WTC11 (cell line): Measurements from ENCODE around the gene EMX1. TPM values are rescaled to one million over a fixed set of nuclear protein-coding genes. Genes with fewer than 3 reads are reported as not detected.

ENCODE experiments used
- ATF3 ChIP-seq: sonication (generic); formaldehyde crosslinking; conservative IDR thresholded peaks from 2 replicates; pipeline ENCODE4 v1.8.1; 2022; ENCODE audit warnings: mild to moderate bottlenecking, missing genetic modification reagents
- CREB1 ChIP-seq: sonication (generic); formaldehyde crosslinking; IDR thresholded peaks from 2 replicates; pipeline ENCODE4 v1.8.0; 2023; ENCODE audit warnings: mild to moderate bottlenecking, missing genetic modification reagents
- CTCF ChIP-seq: fragments of 200-600 bp; IDR thresholded peaks from 2 replicates; pipeline ENCODE4 v1.8.0; 2022; ENCODE audit warnings: antibody characterized with exemption
- EMX1 ChIP-seq: fragments of 250-450 bp; sonication (Bioruptor Pico); IDR thresholded peaks from 2 replicates; pipeline ENCODE4 v1.8.0; 2021; ENCODE audit warnings: mild to moderate bottlenecking
- ESRRA ChIP-seq: sonication (generic); formaldehyde crosslinking; IDR thresholded peaks from 2 replicates; pipeline ENCODE4 v1.8.1; 2022; ENCODE audit warnings: mild to moderate bottlenecking, missing genetic modification reagents, borderline replicate concordance
- ETV6 ChIP-seq: sonication (generic); formaldehyde crosslinking; IDR thresholded peaks from 2 replicates; pipeline ENCODE4 v1.8.1; 2022; ENCODE audit warnings: mild to moderate bottlenecking, missing genetic modification reagents
- GABPB1 ChIP-seq: sonication (generic); formaldehyde crosslinking; IDR thresholded peaks from 2 replicates; pipeline ENCODE4 v1.8.1; 2023; ENCODE audit warnings: mild to moderate bottlenecking, missing genetic modification reagents
- GTF2I ChIP-seq: fragments of 250-450 bp; sonication (Bioruptor Pico); conservative IDR thresholded peaks from 2 replicates; pipeline ENCODE4 v1.4.0; 2021; ENCODE audit warnings: mild to moderate bottlenecking
- IRF2 ChIP-seq: sonication (generic); formaldehyde crosslinking; IDR thresholded peaks from 2 replicates; pipeline ENCODE4 v1.8.0; 2022; ENCODE audit warnings: low read depth, missing genetic modification reagents, borderline replicate concordance
- NFATC4 ChIP-seq: fragments of 250-450 bp; sonication (Bioruptor Pico); IDR thresholded peaks from 2 replicates; pipeline ENCODE4 v1.9.0; 2021; ENCODE audit warnings: mild to moderate bottlenecking
- NFYB ChIP-seq: sonication (generic); formaldehyde crosslinking; conservative IDR thresholded peaks from 2 replicates; pipeline ENCODE4 v1.8.0; 2022; ENCODE audit warnings: low read depth, missing genetic modification reagents
- NR3C1 ChIP-seq: sonication (generic); formaldehyde crosslinking; conservative IDR thresholded peaks from 2 replicates; pipeline ENCODE4 v1.8.1; 2023; ENCODE audit warnings: low read depth, mild to moderate bottlenecking, missing genetic modification reagents
- OVOL2 ChIP-seq: fragments of 250-450 bp; sonication (Bioruptor Pico); IDR thresholded peaks from 2 replicates; pipeline ENCODE4 v1.9.0; 2021; ENCODE audit warnings: mild to moderate bottlenecking, borderline replicate concordance
- PREB ChIP-seq: sonication (generic); formaldehyde crosslinking; IDR thresholded peaks from 2 replicates; pipeline ENCODE4 v1.8.1; 2022; ENCODE audit warnings: mild to moderate bottlenecking, missing genetic modification reagents, moderate library complexity, borderline replicate concordance
- STAT6 ChIP-seq: sonication (generic); formaldehyde crosslinking; conservative IDR thresholded peaks from 2 replicates; pipeline ENCODE4 v1.8.1; 2023; ENCODE audit warnings: mild to moderate bottlenecking, low read depth, missing genetic modification reagents, moderate library complexity
- TCF7 ChIP-seq: sonication (generic); formaldehyde crosslinking; IDR thresholded peaks from 2 replicates; pipeline ENCODE4 v1.8.0; 2022; ENCODE audit warnings: mild to moderate bottlenecking, low read depth, missing genetic modification reagents, moderate library complexity
- TEAD1 ChIP-seq: sonication (generic); formaldehyde crosslinking; IDR thresholded peaks from 2 replicates; pipeline ENCODE4 v1.8.0; 2022; ENCODE audit warnings: mild to moderate bottlenecking, missing genetic modification reagents
- TEAD4 ChIP-seq: sonication (generic); formaldehyde crosslinking; IDR thresholded peaks from 2 replicates; pipeline ENCODE4 v1.8.0; 2022; ENCODE audit warnings: mild to moderate bottlenecking, missing genetic modification reagents
- TP53 ChIP-seq: sonication (generic); formaldehyde crosslinking; IDR thresholded peaks from 2 replicates; pipeline ENCODE4 v1.8.1; 2023; ENCODE audit warnings: mild to moderate bottlenecking, missing genetic modification reagents
- USF1 ChIP-seq: sonication (generic); formaldehyde crosslinking; IDR thresholded peaks from 2 replicates; pipeline ENCODE4 v1.8.0; 2022; ENCODE audit warnings: mild to moderate bottlenecking, missing genetic modification reagents
- ZBTB21 ChIP-seq: sonication (generic); formaldehyde crosslinking; IDR thresholded peaks from 2 replicates; pipeline ENCODE4 v1.8.1; 2023; ENCODE audit warnings: mild to moderate bottlenecking, missing genetic modification reagents, borderline replicate concordance
- ZBTB43 ChIP-seq: sonication (generic); formaldehyde crosslinking; IDR thresholded peaks from 2 replicates; pipeline ENCODE4 v1.8.1; 2023; ENCODE audit warnings: mild to moderate bottlenecking, missing genetic modification reagents
- ZNF317 ChIP-seq: sonication (generic); formaldehyde crosslinking; IDR thresholded peaks from 2 replicates; pipeline ENCODE4 v1.8.1; 2023; ENCODE audit warnings: low read depth, mild to moderate bottlenecking, moderate library complexity, missing genetic modification reagents, borderline replicate concordance
- ZNF416 ChIP-seq: fragments of 250-450 bp; sonication (Bioruptor Pico); IDR thresholded peaks from 2 replicates; pipeline ENCODE4 v1.9.0; 2021; ENCODE audit warnings: mild to moderate bottlenecking, inconsistent platforms
- total RNA-seq: library from RNA; stranded (reverse); gene quantifications from 3 replicates; pipeline ENCODE4 v1.2.3, GENCODE V29; 2021
- TF ChIP-seq, protein P1 (sequence below): fragments of 250-450 bp; sonication (Bioruptor Pico); conservative IDR thresholded peaks from 2 replicates; pipeline ENCODE4 v1.9.0; 2021; ENCODE audit warnings: mild to moderate bottlenecking
- TF ChIP-seq, protein P2 (sequence below): sonication (generic); formaldehyde crosslinking; IDR thresholded peaks from 2 replicates; pipeline ENCODE4 v1.8.1; 2022; ENCODE audit warnings: mild to moderate bottlenecking, moderate library complexity, missing genetic modification reagents
- TF ChIP-seq, protein P3 (sequence below): sonication (generic); formaldehyde crosslinking; IDR thresholded peaks from 2 replicates; pipeline ENCODE4 v1.8.0; 2022; ENCODE audit warnings: mild to moderate bottlenecking, missing genetic modification reagents

EMX1 gene
- total RNA-seq, 1 experiment from 2014 or later, result 3.8 TPM

GRCh38 chr2:72924353-72925240, 7.3 kb downstream of the EMX1 start (continued):
- no peak for TF ChIP-seq OVOL2
- peak; percentile 50; the same call in 1 of the 2 replicates for TF ChIP-seq TP53 (CRISPR knock-in tag)
- TF ChIP-seq, protein P1, sequence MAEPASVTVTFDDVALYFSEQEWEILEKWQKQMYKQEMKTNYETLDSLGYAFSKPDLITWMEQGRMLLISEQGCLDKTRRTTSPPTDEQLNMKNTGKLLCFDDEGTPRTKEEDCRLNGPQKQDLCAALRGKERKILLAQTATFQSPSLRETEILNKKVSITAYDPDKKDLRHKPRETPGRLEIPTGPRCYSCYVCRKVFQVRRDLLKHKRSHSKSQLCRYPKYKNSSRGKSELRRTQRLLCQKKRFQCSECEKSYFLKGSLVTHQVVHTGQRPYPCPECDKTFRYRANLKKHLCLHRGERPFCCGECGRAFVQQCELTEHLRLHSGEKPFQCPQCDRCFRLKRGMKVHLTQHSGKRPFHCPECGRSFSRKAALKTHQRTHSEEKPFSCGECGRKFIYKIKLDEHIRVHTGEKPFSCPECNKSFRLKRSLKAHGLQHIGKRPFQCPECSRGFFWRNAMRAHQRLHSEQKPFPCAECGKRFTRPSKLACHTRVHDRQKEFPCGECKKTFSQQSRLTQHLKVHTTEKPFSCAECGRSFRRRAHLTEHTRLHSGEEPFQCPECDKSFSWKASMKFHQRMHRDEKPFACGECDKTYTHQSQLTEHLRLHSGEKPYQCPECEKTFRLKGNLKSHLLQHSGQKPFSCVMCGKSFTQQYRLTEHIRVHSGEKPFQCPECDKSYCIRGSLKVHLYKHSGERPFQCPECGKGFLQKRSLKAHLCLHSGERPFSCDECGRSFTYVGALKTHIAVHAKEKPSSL, result no peak
- no peak for TF ChIP-seq GTF2I
- no peak for TF ChIP-seq ZNF317
- TF ChIP-seq PREB (CRISPR knock-in tag), result no peak
- TF ChIP-seq, protein P2, sequence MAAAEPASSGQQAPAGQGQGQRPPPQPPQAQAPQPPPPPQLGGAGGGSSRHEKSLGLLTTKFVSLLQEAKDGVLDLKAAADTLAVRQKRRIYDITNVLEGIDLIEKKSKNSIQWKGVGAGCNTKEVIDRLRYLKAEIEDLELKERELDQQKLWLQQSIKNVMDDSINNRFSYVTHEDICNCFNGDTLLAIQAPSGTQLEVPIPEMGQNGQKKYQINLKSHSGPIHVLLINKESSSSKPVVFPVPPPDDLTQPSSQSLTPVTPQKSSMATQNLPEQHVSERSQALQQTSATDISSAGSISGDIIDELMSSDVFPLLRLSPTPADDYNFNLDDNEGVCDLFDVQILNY (CRISPR knock-in tag), result no peak; the same call in 1 of the 2 replicates
- no peak for TF ChIP-seq NFATC4 (CRISPR knock-in tag)
- no peak for TF ChIP-seq ZBTB21 (CRISPR knock-in tag)
- no peak for TF ChIP-seq CTCF
- TF ChIP-seq ATF3 (CRISPR knock-in tag), result no peak
- TF ChIP-seq USF1, result no peak
- TF ChIP-seq ETV6 (CRISPR knock-in tag), result peak; percentile 52; the same call in 1 of the 2 replicates
- no peak for TF ChIP-seq IRF2 (CRISPR knock-in tag)
- TF ChIP-seq TEAD1 (CRISPR knock-in tag), result no peak
- no peak for TF ChIP-seq TCF7 (CRISPR knock-in tag)
- TF ChIP-seq ZNF416 (CRISPR knock-in tag), result no peak
- TF ChIP-seq ZBTB43 (CRISPR knock-in tag), result peak; percentile 92; the same call in 1 of the 2 replicates
- TF ChIP-seq GABPB1, result no peak
- TF ChIP-seq STAT6 (CRISPR knock-in tag), result no peak
- TF ChIP-seq TEAD4 (CRISPR knock-in tag), result 0 out of 2 replicates have a peak, but pooled peaks have one; percentile 4
- TF ChIP-seq CREB1 (CRISPR knock-in tag), result no peak
- no peak for TF ChIP-seq NR3C1 (CRISPR knock-in tag)
- TF ChIP-seq, protein P3, sequence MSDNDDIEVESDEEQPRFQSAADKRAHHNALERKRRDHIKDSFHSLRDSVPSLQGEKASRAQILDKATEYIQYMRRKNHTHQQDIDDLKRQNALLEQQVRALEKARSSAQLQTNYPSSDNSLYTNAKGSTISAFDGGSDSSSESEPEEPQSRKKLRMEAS (CRISPR knock-in tag), result peak; percentile 42; the same call in 1 of the 2 replicates
- no peak for TF ChIP-seq NFYB (CRISPR knock-in tag)
- TF ChIP-seq EMX1 (CRISPR knock-in tag), result no peak
- TF ChIP-seq ESRRA (CRISPR knock-in tag), result no peak
